Measurements from ENCODE around the gene XIRP2.

XIRP2 gene

DNA sequence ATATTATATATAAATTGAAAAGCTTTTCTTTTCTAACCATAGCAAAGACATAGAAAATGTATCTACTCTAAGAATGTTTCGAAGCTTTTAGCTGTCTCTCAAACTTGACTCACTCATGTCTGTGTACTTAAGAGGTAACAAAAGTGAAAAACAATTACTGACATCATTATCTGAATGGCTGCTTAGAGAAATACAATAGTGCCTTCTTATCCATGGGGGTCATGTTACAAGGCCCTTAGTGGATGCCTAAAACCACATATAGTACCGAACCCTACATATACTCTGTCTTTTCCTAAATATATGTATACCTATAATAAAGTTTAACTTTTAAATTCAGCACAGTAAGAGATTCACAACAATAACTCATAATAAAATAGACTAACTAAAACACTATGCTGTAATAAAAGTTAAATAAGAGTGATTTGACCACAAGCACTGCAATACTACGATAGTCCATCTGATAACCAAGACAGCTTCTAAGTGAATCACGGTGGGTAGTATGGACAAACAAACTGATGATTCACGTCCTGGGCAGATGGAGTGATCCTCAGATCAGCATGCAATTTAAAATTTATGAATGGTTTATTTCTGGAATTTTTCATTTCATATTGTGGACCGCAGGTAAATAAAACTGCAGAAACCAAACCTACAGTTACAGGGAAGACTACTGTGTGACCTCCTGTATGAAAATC lies 246.2 kb downstream of the XIRP2 start:
- DNase-seq (ENCODE audit: low read depth, low spot score), result peak; percentile 44

GRCh38 chr2:167135706-167136105 lies 247.4 kb downstream of the XIRP2 start:
- no peak for DNase-seq (ENCODE audit: low read depth, low spot score)

DNA sequence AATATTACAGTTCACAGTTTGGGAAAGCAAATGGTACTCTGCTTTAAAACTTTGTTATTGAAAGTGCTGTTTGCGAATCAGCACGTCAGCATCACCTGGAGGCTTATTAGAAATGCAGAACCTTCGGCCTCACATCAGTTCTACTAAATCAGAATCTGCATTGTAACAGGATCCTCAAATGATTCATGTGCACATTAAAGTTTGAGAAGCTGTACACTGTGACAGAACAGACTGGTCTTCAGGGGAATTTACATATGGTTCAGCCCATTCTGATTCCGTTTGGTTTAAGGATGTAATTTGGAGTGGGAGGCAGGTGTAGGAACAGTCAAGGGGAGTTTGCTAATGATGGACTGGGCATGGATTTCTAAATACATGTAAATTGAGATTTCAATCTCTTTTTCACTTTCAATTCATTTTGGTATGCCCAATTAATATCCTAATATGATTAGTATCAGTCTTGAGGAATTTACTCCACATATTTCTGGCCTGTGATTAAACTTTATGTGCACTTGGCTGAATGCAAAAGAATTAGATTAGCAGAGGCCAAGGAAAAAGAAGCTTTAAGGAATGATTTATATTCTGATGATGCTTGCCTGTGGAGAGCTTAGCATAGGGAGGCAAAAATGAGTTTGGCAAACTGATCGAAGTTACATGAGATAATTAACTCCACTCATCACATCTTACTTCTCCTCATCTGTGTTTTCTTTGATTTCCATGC lies 248.8 kb downstream of the XIRP2 start:
- no peak for DNase-seq (ENCODE audit: low read depth, low spot score)

DNA sequence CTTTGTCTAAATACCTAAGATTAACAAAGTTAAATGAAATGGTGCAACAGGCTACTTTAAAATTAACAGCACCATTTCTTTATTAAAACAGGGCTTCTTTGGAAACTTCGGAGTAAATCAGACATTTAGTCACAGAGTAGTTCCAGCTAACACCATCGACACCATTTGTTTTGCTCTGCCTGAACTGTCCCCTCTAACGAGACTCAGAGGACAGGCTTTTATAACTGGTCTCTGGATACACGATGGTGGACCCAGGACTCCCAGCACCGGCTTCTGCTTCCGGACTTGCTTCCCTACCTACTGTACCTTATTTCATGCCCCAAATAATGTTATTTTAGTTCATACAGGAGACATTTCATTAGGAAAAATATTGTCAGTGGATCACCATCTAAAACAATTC lies 252.1 kb downstream of the XIRP2 start:
- DNase-seq (ENCODE audit: low read depth, low spot score), result no peak

GRCh38 chr2:167140767-167141166 lies 252.5 kb downstream of the XIRP2 start:
- DNase-seq (ENCODE audit: low read depth, low spot score), result peak; percentile 96

GRCh38 chr2:167142554-167142953 lies 254.3 kb downstream of the XIRP2 start:
- DNase-seq (ENCODE audit: low read depth, low spot score), result no peak

DNA sequence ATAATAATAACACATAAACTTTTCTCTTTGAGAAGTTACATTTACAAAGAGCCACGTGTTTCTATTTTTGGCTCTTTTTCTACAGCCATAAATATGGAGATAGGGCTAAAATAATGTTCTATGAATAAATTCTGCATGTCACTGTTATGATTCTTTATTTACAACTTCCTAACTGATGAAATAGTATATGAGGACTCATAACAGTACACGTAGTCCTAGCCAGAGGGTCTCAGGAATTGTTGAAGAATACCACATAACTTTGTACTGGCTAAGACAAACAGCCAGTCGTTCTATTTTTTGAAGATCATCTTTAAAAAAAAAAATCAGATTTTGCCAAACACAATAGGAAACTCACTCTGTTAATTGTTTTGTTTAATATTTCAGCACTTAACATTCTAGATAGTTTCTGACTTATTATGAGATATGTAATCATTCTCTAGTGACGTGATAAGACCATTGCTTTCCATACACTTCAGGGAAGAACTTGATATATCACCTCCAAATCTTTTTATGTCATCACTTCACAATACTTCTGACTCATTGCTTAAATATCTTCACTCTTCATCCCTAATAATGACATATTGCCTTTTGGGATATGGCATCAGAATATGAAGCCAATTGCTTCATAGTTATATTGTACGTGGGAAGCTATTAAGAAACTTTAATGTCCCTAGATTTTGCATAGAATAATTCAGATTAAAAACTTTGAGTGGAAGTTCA lies 256.1 kb downstream of the XIRP2 start:
- DNase-seq (ENCODE audit: low read depth, low spot score), result no peak

- DNase-seq (ENCODE audit: low read depth, low spot score), result no peak
These were observed 259.1 kb downstream of the XIRP2 start for GRCh38 chr2:167147271-167147941.

- DNase-seq (ENCODE audit: low read depth, low spot score), result no peak
These were observed 263.6 kb downstream of the XIRP2 start for GRCh38 chr2:167151894-167152293.

GRCh38 chr2:167157523-167157922 lies 269.2 kb downstream of the XIRP2 start:
- DNase-seq (ENCODE audit: low read depth, low spot score), result no peak

DNA sequence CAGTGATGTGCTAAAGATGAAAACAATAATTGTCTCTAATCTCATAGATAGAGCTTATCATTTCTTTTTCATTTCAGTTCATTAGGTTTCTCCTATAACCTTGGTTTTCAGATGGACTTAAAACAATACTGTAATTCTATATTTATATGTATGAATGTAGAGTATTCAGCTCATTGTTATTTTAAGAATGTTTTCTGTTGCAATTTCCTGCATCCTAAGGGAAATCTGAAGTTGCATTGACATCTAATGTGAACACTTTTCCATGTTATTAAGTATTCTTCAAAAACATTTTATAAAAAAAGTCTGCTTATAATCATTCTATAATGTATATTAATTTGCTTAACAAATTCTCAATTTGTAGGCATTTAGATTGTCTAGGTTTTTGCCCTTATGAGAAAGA lies 288.9 kb downstream of the XIRP2 start:
- no peak for DNase-seq (ENCODE audit: low read depth, low spot score)

- peak; percentile 38 for DNase-seq (ENCODE audit: low read depth, low spot score)
These were observed 292.9 kb downstream of the XIRP2 start for GRCh38 chr2:167181134-167181533.

- no peak for DNase-seq (ENCODE audit: low read depth, low spot score)
These were observed 293.4 kb downstream of the XIRP2 start for GRCh38 chr2:167181688-167182087.

DNA sequence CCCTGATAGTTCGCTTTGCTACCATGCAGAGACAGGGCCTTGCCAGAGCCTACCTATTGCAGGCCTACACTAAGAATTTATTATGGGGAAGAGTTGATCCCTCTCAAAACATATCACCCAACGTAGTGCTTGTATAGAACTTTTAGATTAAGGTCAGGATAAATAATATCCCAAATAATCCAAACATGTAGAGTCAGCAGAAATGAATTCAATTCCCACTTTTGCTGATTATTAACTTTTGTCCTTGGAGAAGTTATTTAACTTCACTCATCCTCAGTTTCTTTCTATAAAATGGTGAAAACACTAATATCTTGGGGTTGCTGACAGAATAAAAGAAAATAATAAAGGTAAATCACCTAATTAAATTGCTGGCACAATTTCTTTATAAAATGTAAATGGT lies 294.1 kb downstream of the XIRP2 start:
- no peak for DNase-seq (ENCODE audit: low read depth, low spot score)

DNA sequence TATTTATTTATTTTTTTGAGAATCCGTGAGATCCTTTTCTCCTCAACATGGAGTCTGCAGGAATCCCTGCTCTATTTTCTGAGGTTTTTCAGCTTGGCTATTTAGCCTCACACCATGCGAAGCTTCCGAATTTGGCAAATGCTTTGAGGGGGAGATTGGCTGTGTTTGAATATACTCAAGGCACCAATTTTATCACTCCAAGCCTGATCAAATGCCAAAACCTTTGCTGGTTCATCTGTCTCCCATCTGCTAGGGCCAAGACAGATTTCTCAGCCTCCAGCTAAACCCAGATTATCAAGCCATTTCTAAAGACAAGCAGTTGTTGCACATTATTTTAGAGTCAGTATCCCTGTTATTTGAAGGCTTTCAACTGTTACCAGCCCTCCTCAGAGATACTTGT lies 295.7 kb downstream of the XIRP2 start:
- DNase-seq (ENCODE audit: low read depth, low spot score), result no peak

DNA sequence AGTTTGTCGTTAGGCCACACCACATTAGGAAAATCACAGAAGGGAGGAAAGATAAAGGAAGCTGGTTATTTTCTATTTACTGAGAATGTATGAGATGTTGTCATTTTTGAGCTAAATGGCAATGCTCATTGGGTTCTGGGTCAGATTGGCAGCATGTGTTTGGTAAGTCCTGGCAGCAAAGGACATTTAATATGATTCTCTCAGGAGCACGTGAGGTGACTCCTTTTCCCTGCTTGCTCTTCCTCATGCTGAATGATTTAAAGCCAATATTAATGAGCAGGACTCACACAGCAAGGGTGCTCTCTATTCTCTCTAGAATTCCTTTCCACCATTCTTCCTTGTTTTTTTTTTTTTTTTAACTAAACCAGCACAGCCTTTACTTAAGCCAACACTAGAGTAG lies 298.2 kb downstream of the XIRP2 start:
- no peak for DNase-seq (ENCODE audit: low read depth, low spot score)

- no peak for DNase-seq (ENCODE audit: low read depth, low spot score)
These were observed 298.9 kb downstream of the XIRP2 start for GRCh38 chr2:167187049-167187727.

DNA sequence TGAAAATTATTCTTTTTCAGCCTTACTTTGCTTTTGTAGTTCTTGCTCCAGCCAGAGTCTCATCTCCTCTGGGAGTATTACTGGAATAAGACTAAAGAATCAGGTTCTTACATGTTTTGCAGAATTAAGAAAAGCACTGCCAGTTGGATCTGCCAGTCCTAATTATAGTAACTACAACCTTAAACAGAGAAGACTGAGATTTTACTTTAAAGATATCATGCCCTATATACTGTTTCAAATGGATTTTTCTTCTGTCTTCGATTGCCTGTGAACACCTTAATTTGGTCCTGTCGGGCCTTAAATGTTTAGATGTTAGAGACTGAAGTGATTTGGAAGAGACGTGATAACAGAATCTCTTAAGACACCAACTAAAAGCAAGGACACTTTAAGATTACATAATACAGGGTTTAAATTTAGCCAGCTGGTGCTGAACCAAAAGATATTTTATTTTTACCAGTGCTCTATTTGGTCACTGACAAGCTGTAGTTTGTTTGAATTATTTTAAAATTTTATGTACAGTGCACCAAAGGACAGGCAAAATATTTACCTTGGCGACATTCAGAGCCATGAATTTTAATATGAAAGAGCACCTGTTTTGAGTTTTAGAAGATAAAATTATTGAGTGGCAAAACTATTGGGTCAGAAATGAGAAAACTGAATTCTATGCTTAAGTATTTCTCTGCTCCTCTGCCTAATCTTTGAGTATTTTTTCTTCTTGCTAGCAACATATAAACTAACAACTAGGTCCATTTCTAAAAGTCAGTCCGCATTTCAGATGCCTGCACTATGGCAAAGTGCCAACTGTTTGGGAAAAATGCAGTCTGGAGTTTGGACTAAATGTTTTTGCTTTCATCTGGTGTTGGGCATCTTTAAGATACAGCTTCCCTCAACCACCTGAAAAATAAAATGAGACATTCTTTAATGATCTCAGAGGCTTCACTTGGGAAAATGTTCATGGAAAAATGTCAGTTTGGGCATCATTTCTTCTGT lies 300.0 kb downstream of the XIRP2 start:
- peak; percentile 22 for DNase-seq (ENCODE audit: low read depth, low spot score)

DNA sequence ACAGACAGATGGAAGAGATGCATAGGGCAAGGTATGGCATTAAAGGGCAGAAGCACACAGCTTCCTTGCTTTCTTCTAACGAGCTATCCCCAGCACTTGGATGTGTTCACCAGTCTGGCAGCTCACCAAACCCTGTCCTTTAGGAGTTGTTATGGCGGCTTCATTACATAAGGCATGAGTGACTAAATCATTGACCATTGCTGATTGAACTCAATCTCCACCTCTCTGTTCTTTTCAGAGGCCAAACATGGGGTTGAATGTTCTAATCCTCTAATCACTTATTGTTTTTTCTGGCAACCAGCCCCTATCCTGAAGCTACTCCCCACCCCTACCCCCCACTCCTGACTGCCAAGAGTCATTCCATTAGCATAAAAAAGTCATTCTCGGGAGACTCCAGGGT lies 301.8 kb downstream of the XIRP2 start:
- DNase-seq (ENCODE audit: low read depth, low spot score), result peak; percentile 88

GRCh38 chr2:167191588-167191987 lies 303.3 kb downstream of the XIRP2 start:
- DNase-seq (ENCODE audit: low read depth, low spot score), result peak; percentile 25

Data from astrocyte of the hippocampus (primary cell).